Right lobe of liver (tissue), 4 donors: ENCODE measurements around the gene TOX3.

ENCODE experiments used
- CTCF ChIP-seq, 4 donors: fragments of 200-600 bp in 3 of 4; fragments of 450-650 bp in 1 of 4; IDR thresholded peaks; one replicate each; pipeline versions ENCODE4 v1.5.1 to v1.8.0; 2016 to 2022; ENCODE audit warnings: antibody characterized with exemption in 4 of 4, mild to moderate bottlenecking in 2 of 4
- POLR2A ChIP-seq: fragments of 450-650 bp; IDR thresholded peaks from one replicate; pipeline ENCODE4 v1.6.1; 2017; ENCODE audit warnings: antibody characterized with exemption, mild to moderate bottlenecking
- donor health status: DM: no; HTN: no; CAD: no.
- donor health status: DM: no; HTN: no; CAD: no.
- donor health status: DM: no; HTN: yes; CAD: no.

GRCh38 chr16:52591471-52591870, 44.5 kb upstream of the TOX3 start:
- TF ChIP-seq POLR2A (no peak), CTCF (IDR thresholded peaks at IDR 0.05) (no peak)
